Measurements from ENCODE around the gene CPNE7.

DNA sequence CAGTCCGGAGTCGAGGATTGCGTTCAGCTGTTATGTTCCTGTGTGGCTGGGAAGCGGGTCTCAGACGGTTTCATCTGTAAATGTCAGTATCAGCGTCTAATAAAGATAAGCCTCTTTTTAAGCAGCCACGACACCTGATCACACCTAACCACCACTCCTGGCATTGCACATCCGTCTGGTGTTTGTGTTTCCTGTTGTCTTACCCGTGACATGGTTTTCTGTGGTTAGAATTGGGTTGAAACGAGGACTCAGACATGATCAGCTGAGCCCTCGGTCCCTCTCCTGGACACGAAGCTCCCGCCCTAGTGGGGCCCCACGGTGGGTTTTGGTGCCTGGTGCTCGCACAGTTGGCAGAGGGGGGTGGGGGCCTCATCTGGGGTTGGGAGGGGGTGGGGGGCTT lies 18.3 kb downstream of the CPNE7 start:
- TF ChIP-seq CTCF (IDR thresholded peaks at IDR 0.05) (no peak), POLR2AphosphoS5 (IDR thresholded peaks at IDR 0.05) (no peak)
